ENCODE measurements around the gene SMYD3.

GRCh38 chr1:246304484-246305259 lies 202.4 kb downstream of the SMYD3 start:
- TF ChIP-seq, protein P1, sequence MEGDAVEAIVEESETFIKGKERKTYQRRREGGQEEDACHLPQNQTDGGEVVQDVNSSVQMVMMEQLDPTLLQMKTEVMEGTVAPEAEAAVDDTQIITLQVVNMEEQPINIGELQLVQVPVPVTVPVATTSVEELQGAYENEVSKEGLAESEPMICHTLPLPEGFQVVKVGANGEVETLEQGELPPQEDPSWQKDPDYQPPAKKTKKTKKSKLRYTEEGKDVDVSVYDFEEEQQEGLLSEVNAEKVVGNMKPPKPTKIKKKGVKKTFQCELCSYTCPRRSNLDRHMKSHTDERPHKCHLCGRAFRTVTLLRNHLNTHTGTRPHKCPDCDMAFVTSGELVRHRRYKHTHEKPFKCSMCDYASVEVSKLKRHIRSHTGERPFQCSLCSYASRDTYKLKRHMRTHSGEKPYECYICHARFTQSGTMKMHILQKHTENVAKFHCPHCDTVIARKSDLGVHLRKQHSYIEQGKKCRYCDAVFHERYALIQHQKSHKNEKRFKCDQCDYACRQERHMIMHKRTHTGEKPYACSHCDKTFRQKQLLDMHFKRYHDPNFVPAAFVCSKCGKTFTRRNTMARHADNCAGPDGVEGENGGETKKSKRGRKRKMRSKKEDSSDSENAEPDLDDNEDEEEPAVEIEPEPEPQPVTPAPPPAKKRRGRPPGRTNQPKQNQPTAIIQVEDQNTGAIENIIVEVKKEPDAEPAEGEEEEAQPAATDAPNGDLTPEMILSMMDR (IDR thresholded peaks at IDR 0.05; ENCODE audit: borderline replicate concordance, extremely low read depth, low read length, poor library complexity, severe bottlenecking), result no peak
- no peak for TF ChIP-seq EZH2 (IDR thresholded peaks at IDR 0.05; ENCODE audit: borderline replicate concordance, low read depth, low read length, severe bottlenecking)

All from DND-41 (cell line).